ENCODE results near the gene FOXN4. TPM values are rescaled to one million over a fixed set of nuclear protein-coding genes. Genes with fewer than 3 reads are reported as not detected.

Gene FOXN4
- total RNA-seq, 4 donors from 2014 or later = not detected

GRCh38 chr12:109240365-109240764 lies 68.7 kb downstream of the FOXN4 start:
- TF ChIP-seq EP300 (IDR thresholded peaks at IDR 0.05) (no peak), CTCF (IDR thresholded peaks at IDR 0.05) (no peak)
- intact Hi-C loops (cut with DNase I) = no loop called here
- 95% methylated on average over 2 of the region's 2 CpGs for WGBS
- H3K27ac ChIP-seq (replicated peaks in 1 of 4) = no peak overlapping the region
- H3K4me3 ChIP-seq = no peak overlapping the region
- no peaks in the 10 kb centered on the region for H3K27me3 ChIP-seq
- no peaks in the 10 kb centered on the region for H3K4me1 ChIP-seq
- no peaks in the 10 kb centered on the region for H3K9me3 ChIP-seq
- peaks cover 86 to 98% (median 95%) of the 10 kb centered on the region in 4 donors for H3K36me3 ChIP-seq
- DNase-seq (ENCODE audit: extremely low spot score) = no peak

GRCh38 chr12:109239691-109240090 lies 69.4 kb downstream of the FOXN4 start:
- WGBS = 94% methylated on average over 6 of the region's 11 CpGs
- intact Hi-C loops (cut with DNase I) = no loop called here
- H3K36me3 ChIP-seq = peaks cover 84 to 98% (median 95%) of the 10 kb centered on the region in 4 donors
- no peak for TF ChIP-seq POLR2A (IDR thresholded peaks at IDR 0.05; ENCODE audit: low read depth)
- no peak for TF ChIP-seq EP300 (IDR thresholded peaks at IDR 0.05)
- TF ChIP-seq CTCF (IDR thresholded peaks at IDR 0.05) = no peak
- no peak for TF ChIP-seq POLR2AphosphoS5 (IDR thresholded peaks at IDR 0.05)
- H3K9me3 ChIP-seq = no peaks in the 10 kb centered on the region
- DNase-seq (ENCODE audit: extremely low spot score) = no peak
- no peaks in the 10 kb centered on the region for H3K27me3 ChIP-seq
- no peak overlapping the region for H3K4me3 ChIP-seq
- no peaks in the 10 kb centered on the region for H3K4me1 ChIP-seq
- H3K27ac ChIP-seq (replicated peaks in 1 of 4) = no peak overlapping the region

GRCh38 chr12:109239179-109239578 lies 69.9 kb downstream of the FOXN4 start:
- Histone ChIP-seq H3K27ac (replicated peaks in 1 of 4) (no peak overlapping the region), H3K4me3 (no peak overlapping the region), H3K4me1 (no peaks in the 10 kb centered on the region), H3K9me3 (no peaks in the 10 kb centered on the region), H3K36me3 (peaks cover 86 to 98% (median 95%) of the 10 kb centered on the region in 4 donors), H3K27me3 (no peaks in the 10 kb centered on the region)
- DNase-seq (ENCODE audit: extremely low spot score) = no peak
- TF ChIP-seq POLR2AphosphoS5 (IDR thresholded peaks at IDR 0.05) (no peak), POLR2A (IDR thresholded peaks at IDR 0.05; ENCODE audit: low read depth) (no peak), EP300 (IDR thresholded peaks at IDR 0.05) (no peak), CTCF (IDR thresholded peaks at IDR 0.05) (no peak)
- 90% methylated on average over 4 of the region's 4 CpGs for WGBS
- intact Hi-C loops (cut with DNase I) = no loop called here

- Histone ChIP-seq H3K4me3 (no peak overlapping the region), H3K4me1 (no peaks in the 10 kb centered on the region), H3K36me3 (peaks cover 82 to 98% (median 95%) of the 10 kb centered on the region in 4 donors), H3K9me3 (no peaks in the 10 kb centered on the region), H3K27ac (replicated peaks in 1 of 4) (no peak overlapping the region), H3K27me3 (no peaks in the 10 kb centered on the region)
- intact Hi-C loops (cut with DNase I) = no loop called here
- 77% methylated on average over 6 of the region's 6 CpGs for WGBS
- TF ChIP-seq EP300 (IDR thresholded peaks at IDR 0.05) (no peak), POLR2AphosphoS5 (IDR thresholded peaks at IDR 0.05) (no peak), CTCF (IDR thresholded peaks at IDR 0.05) (no peak)
- no peak for DNase-seq (ENCODE audit: extremely low spot score)
Measured at GRCh38 chr12:109236257-109236656, 72.8 kb downstream of the FOXN4 start.

- H3K36me3 ChIP-seq = peaks cover 83 to 98% (median 96%) of the 10 kb centered on the region in 4 donors
- 91% methylated on average over 15 of the region's 15 CpGs for WGBS
- DNase-seq (ENCODE audit: extremely low spot score) = no peak
- no peaks in the 10 kb centered on the region for H3K9me3 ChIP-seq
- TF ChIP-seq EP300 (IDR thresholded peaks at IDR 0.05) (no peak), POLR2A (IDR thresholded peaks at IDR 0.05; ENCODE audit: low read depth) (no peak), POLR2AphosphoS5 (IDR thresholded peaks at IDR 0.05) (no peak), CTCF (IDR thresholded peaks at IDR 0.05) (no peak)
- intact Hi-C loops (cut with DNase I) = no loop called here
- H3K4me3 ChIP-seq = no peak overlapping the region
- H3K27ac ChIP-seq (replicated peaks in 1 of 4) = no peak overlapping the region
- no peaks in the 10 kb centered on the region for H3K27me3 ChIP-seq
- H3K4me1 ChIP-seq = no peaks in the 10 kb centered on the region
Measured at GRCh38 chr12:109234012-109234411, 75.1 kb downstream of the FOXN4 start.

All from esophagus muscularis mucosa (tissue), 4 donors.